HG03066 (cell line): Measurements from ENCODE around the gene FREM2.

Experiments
- ATAC-seq: cut with Tn5 transposase; IDR thresholded peaks from one replicate; pipeline ENCODE4 v1.9.1; 2021; ENCODE audit warnings: low read depth; ENCODE audit not compliant: unreplicated experiment

Gene FREM2

DNA sequence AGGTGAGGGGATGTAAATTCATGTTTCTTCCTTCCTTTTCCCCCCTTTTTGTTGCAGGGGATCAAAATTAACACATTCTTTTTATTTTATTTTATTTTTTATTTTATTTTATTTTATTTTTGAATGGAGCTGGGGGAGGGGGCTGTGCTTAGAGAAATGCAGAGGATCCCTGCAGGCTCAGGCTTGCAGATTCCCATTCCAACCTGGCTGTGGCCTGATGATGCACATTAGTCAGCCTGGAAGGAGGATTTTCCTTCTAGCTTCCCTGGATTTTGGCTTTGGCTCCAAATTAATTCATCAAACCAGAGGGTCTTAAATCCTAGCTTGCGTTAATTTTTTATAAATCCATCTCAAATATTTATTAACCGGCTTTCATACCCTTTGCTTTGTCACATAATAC, 67.0 kb downstream of the FREM2 start:
- no peak for ATAC-seq

DNA sequence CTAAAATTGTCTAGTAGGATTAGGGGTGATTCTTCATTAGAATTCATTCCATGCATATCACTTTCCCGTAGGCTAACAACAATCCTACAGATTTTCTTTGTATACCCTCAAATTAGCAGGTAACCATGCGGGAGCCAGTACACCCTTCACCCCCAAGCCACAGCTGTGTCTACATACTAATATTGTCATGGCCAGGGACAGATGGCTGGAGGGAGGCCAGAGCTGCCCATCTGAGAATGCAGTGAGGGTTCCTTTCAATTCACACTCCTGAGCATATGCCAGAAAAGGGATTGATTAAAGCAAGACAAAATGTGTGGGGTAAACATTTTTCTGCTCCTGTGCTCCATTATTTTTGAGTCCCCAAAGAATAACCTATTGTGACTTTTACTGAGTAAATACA, 68.9 kb downstream of the FREM2 start:
- no peak for ATAC-seq

- ATAC-seq: no peak
These were observed 71.4 kb downstream of the FREM2 start for GRCh38 chr13:38758277-38758676.

DNA sequence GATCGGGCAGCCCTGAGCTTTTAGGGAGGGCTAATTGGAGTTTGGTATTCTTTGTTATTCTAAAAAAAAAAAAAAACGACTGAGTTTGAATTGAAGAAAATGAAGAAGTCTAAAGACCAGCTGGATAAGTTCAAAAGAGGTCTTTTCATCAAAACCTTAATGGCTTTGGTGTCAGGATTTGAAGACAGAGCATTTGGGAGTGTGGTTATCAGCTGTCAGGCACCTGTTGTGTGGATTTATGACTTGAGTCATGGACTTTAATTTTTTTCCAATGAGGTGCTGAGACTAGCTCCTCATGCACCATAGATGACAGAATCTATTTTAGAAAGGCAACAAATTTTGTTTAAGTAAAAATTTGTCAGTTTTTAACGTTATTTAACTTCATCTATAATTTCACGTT, 72.5 kb downstream of the FREM2 start:
- ATAC-seq: no peak

- no peak for ATAC-seq
These were observed 76.8 kb downstream of the FREM2 start for GRCh38 chr13:38763446-38764381.

- no peak for ATAC-seq
These were observed 79.9 kb downstream of the FREM2 start for GRCh38 chr13:38766799-38767198.

GRCh38 chr13:38767506-38768265, 80.8 kb downstream of the FREM2 start:
- ATAC-seq: no peak

DNA sequence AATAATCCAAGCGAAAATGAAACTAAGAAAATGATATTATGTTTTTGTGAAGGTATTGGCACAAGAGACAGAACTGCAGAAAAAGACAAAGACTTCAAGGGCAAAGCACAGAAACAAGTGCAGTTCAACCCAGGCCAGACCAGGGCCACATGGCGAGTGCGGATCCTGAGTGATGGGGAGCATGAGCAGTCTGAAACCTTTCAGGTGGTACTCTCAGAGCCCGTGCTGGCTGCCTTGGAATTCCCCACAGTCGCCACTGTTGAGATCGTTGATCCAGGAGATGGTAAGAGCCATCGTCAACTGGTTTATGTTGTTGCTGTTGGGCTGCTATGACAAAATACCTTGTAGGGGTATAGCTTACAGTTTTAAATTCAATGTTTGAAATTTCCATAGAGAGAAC, 82.6 kb downstream of the FREM2 start:
- ATAC-seq: no peak

- ATAC-seq: no peak
These were observed 88.2 kb downstream of the FREM2 start for GRCh38 chr13:38775085-38775484.

DNA sequence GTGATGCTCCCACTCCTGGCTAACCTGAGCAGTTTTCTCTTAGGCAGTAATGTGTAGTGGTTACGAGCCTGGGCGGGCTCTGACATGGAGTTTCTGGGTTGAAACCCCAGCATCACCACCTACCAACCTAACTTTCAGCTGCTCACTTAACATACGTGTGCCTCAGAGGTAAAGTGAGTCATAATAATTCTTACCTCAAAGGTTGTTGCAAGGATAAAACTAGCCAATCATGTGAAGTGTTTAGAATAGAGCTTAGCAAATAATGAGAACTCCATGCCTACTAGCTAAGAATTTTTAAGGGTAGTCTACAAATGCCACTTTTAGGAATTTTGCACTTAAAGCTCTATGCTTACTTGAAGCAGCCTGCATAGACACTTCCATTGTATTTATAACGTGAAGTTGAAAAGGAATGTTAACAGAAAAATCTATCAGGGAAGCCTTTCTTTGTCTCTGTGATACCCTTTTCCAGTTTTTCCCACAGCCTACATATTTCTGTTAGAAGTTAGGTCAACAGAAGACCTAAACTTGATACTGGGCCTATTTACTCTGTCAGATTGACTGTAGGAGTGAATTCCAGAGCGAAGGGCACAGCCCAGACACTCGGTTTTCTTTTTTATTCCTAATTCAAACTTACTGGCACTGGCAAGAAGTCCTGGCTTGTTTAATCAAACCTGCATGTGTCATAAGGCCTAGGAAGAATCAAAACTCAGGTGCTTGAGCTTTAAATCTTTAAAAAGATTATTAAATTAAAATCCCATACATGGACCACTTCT, 90.7 kb downstream of the FREM2 start:
- no peak for ATAC-seq

- no peak for ATAC-seq
These were observed 94.7 kb downstream of the FREM2 start for GRCh38 chr13:38781539-38781938.

DNA sequence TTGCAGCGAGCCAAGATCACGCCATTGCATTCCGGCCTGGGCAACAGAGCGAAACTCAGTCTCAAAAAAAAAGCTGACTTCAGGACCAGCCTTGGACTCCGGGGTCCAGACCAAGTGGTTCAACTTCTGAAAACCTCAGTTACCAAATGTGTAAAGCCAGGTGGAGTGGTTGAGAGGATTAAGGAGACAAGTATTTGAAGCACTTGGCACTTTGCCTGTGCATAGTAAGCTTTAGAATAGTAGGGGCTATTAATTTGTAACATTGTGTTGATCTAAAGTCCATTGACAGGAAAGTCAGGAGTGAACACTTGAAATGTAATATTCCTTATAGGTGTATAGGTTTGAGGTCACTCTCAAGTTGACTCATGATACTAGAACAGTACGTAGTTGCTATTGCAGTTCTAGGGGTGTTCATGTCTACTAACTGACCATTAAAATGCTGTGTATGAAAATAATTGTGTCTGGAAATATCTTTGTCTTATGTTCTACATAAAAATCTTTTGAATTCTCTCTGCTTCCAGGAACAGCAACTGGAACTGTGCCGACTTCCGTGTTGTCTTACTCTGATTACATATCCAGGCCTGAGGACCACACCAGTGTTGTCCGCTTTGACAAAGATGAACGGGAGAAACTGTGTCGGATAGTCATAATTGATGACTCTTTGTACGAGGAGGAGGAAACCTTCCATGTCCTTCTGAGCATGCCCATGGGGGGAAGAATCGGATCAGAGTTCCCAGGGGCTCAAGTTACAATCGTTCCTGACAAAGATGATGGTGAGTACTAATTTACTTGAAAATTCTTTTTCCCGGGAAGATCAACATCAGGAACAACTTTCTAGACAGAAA, 97.4 kb downstream of the FREM2 start:
- no peak for ATAC-seq

- ATAC-seq: no peak
These were observed 98.2 kb downstream of the FREM2 start for GRCh38 chr13:38785042-38785441.

DNA sequence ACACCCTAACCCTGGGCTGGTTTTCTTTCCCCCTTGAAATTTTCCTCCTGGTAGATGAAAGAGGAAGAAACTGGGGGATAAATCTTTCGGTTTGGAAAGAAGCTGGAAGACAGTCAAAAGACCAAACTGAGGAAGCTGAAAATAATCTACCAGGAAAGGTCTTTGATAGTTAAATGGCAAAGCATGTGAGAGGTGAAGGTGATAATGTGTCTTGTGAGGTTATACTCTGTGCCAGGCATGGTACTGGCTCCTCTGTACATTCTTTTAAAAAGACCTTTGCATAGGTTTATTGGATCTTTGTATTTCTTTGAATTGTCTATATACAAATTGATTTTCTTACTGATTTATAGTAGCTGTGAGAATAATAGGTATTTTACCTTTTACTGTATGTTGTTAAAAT, 98.6 kb downstream of the FREM2 start:
- no peak for ATAC-seq

- no peak for ATAC-seq
These were observed 100.7 kb downstream of the FREM2 start for GRCh38 chr13:38787550-38787949.

GRCh38 chr13:38796890-38797289, 110.0 kb downstream of the FREM2 start:
- ATAC-seq: no peak

DNA sequence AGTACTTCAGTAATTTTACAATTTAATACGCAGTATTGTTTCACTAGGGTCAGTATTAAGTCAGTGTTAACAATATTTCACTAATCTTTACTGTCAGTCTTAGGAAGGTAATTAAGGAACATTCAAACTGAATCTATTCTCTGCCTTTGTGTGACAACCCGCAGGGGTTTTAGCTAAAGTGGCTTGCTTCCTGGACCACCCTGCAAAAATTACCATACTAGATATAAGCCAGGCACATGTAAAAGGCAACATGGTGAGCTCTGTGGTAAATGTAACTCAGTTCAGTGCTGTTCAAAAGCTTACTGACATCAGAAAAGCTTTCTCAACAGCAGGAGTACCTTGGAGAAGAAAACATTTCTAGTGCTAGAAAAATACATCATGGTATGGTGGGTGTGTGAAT, 116.7 kb downstream of the FREM2 start:
- ATAC-seq: no peak

- no peak for ATAC-seq
These were observed 117.2 kb downstream of the FREM2 start for GRCh38 chr13:38804061-38804460.

- no peak for ATAC-seq
These were observed 117.7 kb downstream of the FREM2 start for GRCh38 chr13:38804536-38804935.

GRCh38 chr13:38814331-38814730, 127.5 kb downstream of the FREM2 start:
- no peak for ATAC-seq
